ENCODE measurements around the gene NADSYN1.

NADSYN1 gene

DNA sequence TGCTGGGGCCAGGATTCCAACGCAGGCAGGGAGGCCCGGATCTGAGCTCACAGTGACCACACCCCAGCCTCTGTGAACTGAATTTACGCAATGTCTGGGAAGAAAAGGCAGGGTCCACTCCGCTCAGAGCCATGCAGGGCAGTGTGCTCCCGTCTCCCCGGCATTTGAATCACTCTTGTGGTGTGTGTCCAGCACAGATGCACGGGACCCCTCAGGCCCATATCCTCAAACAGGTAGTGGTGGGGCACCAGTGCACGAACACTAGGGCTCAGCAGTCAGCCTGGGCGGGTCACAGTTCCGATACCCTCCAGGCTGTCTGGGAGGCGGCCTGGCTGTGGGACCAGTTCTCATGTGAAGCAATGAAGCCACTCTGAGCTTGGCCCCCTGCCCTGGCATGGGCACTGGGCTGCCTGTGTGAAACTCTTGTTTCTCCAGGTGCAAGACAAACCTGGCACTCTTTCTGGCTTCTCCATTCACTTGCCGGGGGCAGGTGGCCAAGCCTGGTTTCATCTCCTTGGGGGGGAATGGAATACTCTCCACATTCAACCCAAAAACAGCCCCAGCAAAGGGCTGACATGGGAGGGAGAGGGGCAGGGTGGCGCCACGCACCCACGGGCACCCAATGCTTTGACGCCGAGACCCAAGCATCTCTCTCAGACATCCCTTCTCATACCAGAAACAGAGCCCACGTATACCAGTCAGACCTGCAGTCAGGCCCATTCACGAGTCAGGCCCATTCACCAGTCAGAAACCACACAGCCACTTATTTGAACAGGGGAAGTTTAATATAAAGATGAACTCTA is 19.2 kb upstream of the NADSYN1 start:
- no peak for DNase-seq (ENCODE audit: low read depth)

DNA sequence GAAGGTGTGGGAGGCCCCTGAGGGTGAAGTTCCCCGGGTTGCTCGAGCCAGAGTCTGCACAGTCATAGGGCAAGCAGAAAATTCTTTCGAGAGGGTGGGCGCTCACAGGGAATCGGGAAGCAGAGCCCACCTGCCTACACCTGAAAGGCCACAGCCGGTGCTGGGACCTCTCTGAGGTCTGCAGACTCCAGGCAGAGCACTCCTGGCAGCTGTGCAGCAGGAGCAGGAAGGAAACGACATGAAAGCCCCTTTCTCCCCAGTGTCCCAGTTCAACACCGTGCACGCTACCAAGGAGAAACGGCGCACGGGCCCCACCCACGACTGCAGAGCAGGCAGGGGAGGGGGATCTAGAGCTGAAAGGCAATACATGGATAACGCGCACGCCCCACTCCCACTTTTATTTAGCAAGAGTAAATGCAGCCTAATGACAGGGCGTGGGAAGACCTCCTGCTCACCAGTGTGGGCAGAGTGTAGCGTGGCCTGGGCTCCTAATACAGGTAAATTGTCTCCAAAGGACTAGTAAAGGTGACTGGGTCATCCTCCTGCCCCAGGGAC is 18.4 kb upstream of the NADSYN1 start:
- DNase-seq (ENCODE audit: low read depth), result no peak

GRCh38 chr11:71435278-71435951 is 17.6 kb upstream of the NADSYN1 start:
- no peak for DNase-seq (ENCODE audit: low read depth)

DNA sequence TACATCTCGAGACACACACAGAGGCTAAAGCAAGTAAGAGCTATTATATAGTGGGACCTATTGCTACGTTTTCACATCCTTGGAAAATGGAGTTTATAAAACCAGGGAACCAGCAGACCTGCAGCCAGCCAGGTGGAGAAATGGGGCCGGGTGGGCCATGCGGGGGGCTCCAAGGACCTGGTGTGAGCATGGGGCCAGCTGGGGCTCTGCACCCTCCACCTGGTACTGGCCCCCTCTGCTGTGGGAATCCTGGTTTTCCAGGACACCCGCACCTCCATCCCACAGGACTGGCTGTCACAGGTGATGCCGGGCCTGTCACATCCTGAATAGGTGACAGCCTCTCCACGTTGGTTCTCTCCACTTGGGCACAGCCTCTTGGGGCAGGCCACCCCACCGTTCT is 16.1 kb upstream of the NADSYN1 start:
- no peak for DNase-seq (ENCODE audit: low read depth)

DNA sequence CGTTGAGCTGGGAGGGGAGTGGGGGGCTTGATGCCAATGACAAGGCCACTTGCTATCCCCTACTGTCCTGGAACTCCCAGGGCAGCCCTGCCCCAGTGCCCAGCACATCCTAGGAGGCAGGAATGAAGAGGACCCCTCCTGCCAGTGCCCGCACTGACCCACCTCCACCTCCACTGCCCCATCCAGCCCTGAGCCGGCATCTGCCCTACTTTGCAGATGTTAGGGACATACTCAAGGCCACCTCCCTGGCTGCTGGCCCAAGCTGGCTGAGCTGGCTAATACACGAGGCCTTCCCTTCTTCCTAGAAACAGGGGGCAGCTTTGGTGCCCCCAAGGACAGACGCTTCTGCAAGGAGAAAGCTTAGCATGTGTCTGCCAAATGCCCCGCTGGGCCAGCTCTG is 15.6 kb upstream of the NADSYN1 start:
- DNase-seq (ENCODE audit: low read depth), result no peak

GRCh38 chr11:71437879-71438278 is 15.1 kb upstream of the NADSYN1 start:
- DNase-seq (ENCODE audit: low read depth), result no peak

- DNase-seq (ENCODE audit: low read depth), result no peak
Observed at GRCh38 chr11:71438650-71439049, 14.4 kb upstream of the NADSYN1 start.

DNA sequence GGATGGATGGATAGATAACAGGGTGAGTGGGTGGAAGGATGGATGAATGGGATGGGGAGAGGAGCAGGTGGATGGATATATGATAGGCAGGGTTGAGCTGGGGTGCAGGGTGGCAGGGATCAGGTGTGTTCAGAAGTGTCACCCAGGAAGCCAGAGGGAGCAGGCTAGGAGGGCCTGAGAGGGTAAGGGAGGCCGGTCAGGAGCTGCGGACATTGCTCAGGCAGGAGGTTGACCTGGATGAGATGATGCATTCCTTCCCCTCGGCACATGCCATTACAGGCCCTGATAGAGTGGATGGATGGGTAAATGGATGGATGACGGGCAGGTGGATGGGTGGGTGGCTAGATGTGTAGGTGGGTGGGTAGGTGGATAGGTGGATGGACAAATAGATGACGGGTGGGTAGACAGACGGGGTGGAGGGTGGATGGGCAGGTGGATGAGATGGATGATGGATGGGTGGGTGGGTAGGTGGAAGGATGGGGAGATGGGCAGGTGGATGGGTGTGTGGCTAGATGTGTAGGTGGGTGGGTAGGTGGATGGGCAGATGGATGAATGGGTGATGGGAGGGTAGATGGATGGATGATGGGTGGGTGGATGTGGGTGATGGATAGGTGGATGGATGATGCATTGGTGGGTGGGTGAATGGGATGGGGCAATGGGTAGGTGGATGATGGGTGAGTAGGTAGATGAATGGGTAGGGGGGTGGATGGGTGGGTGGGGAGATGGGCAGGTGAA is 12.8 kb upstream of the NADSYN1 start:
- no peak for DNase-seq (ENCODE audit: low read depth)

- no peak for DNase-seq (ENCODE audit: low read depth)
Observed at GRCh38 chr11:71441251-71441650, 11.8 kb upstream of the NADSYN1 start.

DNA sequence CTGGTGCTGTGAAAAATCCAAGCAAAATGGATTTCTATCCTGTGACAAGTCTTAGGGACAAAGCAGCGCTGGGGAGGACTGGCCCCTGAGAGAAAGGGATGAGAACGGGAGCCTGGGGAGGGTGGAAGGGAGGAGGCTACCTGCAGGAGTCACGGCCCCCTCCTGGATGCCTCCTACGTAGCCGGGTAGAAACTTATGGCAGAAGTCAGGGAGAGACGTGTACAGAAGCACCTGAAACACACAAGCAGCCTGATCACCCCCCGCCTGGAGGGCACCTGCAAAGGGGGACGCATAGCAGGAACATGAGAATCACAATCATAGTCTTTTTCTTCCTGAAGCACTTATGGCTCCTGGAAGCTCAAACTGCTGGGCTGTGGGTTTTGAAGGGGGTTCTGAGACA is 10.9 kb upstream of the NADSYN1 start:
- no peak for DNase-seq (ENCODE audit: low read depth)

DNA sequence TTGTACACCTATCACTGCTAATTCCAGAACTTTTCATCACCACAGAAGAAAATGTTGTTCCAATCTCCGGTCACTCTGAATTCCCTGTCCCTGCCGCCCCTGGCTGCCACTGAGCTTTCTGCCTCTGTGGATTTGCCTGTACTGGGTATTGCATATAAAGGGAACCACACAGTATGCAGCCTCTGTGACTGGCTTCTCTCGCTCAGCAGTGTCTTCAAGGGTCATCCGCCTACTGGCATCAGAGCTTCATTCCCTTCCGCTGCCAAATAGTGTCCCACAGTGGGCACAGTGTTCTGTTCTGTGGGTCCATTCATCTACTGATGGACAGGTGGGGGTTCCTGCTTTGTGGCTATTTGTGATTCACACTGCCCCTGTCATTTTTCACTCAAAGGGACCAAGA is 10.1 kb upstream of the NADSYN1 start:
- DNase-seq (ENCODE audit: low read depth), result no peak

GRCh38 chr11:71443736-71444445 is 9.1 kb upstream of the NADSYN1 start:
- DNase-seq (ENCODE audit: low read depth), result no peak

- DNase-seq (ENCODE audit: low read depth), result no peak
Observed at GRCh38 chr11:71444811-71445210, 8.2 kb upstream of the NADSYN1 start.

DNA sequence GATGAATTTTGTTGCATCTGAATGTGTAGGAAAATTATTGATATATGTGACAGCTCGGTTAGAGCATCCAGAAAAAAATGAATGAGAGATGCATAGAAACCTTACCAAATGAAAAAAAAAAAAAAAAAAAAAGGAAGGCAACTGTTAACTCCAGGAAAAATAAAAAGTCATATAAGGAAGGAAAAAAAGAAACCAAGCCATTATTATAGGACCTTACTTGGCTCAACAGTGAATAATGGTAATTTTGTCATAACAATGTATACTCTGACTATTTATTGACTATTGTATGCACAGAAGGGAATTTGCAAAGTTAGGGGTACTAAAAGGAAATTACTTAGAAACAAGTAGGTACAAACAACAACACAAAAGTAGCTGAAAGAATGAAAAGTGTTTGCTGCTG is 6.9 kb upstream of the NADSYN1 start:
- no peak for DNase-seq (ENCODE audit: low read depth)

- DNase-seq (ENCODE audit: low read depth), result no peak
Observed at GRCh38 chr11:71446942-71447688, 5.9 kb upstream of the NADSYN1 start.

GRCh38 chr11:71447791-71448256 is 5.2 kb upstream of the NADSYN1 start:
- DNase-seq (ENCODE audit: low read depth), result no peak

GRCh38 chr11:71448257-71449171 is 4.5 kb upstream of the NADSYN1 start, which contains the start of gene DHCR7:
TSS of gene DHCR7 (minus strand) at chr11:71448393. CDS start at chr11:71444952, 3,441 bp downstream.
- peak; percentile 89 for DNase-seq (ENCODE audit: low read depth)

- no peak for DNase-seq (ENCODE audit: low read depth)
Observed at GRCh38 chr11:71449596-71449995, 3.4 kb upstream of the NADSYN1 start.

- DNase-seq (ENCODE audit: low read depth), result no peak
Observed at GRCh38 chr11:71450507-71450906, 2.5 kb upstream of the NADSYN1 start.

- no peak for DNase-seq (ENCODE audit: low read depth)
Observed at GRCh38 chr11:71450939-71451338, 2.1 kb upstream of the NADSYN1 start.

All from stimulated activated CD8-positive, alpha-beta memory T cell treated with anti-CD3 and anti-CD28 coated beads, Interleukin-7, amount 100 ng/mL, for 24 hours (primary cell).